DMS153 (cell line): Measurements from ENCODE around the gene DNAJC2.

Source experiments
- DNase-seq: peaks from one replicate; lab custom pipeline; 2025; lab: John Stamatoyannopoulos, UW

Gene DNAJC2

DNA sequence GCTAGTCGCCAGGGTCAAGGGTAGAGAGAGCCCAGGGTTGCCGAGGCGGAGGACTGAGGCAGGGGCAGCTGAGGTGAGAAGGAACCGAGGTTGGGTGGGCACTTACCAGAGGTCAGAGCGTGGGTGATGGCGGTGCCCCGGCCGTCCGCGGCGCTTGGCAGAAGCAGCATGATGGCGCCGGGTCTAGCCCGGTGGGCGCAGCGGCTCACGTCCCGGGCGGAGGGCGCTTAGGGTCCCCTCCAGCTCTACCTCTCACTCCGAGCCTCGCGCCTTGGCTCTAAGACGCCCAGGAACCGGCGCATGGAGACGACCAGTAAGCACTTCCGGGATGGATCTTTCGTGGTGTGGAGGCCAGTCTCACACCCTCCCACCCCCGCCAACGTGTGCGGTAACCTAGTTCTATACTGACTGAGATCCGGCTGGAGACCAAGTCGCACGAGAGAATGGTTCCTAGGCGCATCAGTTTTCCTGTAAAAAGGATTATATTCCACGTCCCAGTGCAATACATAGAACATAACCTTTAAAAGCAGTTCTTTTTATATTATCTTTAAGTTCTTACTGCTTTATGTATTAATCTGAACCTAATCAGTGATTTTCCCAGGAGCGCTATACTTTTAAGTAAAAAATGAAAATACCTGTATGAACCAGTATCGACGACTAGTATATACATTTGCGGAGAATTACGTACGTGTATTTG is at the start of gene DNAJC2:
Gene DNAJC2, minus strand, starts transcription at position 315 of the 697 bp plus-strand sequence. Its CDS starts 145 bp downstream, at position 170.
- peak; percentile 79 for DNase-seq

DNA sequence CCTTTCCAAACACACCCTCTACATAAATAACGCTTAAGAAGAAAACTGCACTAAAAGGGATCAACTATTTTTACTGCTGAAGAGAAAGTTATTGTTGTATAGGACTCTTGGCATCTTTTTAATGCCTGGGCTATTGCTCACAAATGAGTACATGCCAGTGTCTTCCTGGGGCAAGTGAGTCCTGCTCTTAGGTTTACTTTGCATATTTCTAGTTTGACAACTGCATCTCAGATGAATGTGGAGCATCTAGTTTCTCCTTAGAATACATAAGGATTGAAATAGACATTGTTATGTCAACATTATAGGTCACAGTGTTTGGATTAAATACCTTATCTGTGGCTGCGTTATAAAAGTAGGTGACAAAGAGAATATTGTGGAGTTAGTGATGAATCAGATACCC is 47.4 kb upstream of the DNAJC2 start:
- DNase-seq: no peak

GRCh38 chr7:103391150-103391549 is 46.6 kb upstream of the DNAJC2 start:
- DNase-seq: no peak

DNA sequence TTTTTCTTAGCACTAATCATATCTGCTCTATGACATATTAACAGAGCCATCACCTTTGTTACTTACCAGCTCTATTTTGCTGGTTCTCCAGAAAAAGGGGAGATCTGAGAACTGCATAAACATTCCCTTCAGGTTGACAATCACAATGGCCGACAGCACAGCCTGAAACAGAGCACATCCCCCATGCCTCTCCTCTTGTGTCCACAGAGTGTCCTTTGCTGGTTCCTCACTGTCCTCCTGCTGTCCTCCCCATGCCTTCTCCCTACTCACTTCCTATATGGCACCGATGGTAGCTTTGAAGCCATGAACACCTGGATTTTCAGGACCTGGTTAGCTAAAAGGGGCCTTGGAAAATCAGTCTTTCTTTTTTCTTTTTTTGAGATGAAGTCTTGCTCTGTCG is 44.7 kb upstream of the DNAJC2 start:
- no peak for DNase-seq

GRCh38 chr7:103388469-103389140 is 44.0 kb upstream of the DNAJC2 start:
- no peak for DNase-seq

DNA sequence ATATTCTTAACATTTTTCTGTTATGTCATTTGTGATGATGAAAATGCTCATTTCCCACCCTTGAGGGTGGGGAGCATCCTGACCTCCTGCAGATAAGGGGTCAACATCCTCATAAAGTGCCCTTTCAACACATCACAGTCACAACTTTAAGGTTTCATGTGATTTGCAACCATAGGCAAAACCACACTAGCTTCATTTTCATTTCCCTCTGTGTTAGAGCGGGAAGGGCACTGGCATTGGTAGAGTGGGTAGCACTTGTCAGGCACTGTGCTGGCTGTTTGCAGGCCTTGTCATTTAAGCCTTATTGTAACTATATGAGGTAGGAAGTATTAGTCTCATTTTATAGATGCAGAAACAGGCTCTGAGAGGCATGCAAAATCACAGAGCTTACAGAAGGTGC is 42.7 kb upstream of the DNAJC2 start:
- DNase-seq: no peak

GRCh38 chr7:103382032-103382402 is 37.5 kb upstream of the DNAJC2 start:
- no peak for DNase-seq

DNA sequence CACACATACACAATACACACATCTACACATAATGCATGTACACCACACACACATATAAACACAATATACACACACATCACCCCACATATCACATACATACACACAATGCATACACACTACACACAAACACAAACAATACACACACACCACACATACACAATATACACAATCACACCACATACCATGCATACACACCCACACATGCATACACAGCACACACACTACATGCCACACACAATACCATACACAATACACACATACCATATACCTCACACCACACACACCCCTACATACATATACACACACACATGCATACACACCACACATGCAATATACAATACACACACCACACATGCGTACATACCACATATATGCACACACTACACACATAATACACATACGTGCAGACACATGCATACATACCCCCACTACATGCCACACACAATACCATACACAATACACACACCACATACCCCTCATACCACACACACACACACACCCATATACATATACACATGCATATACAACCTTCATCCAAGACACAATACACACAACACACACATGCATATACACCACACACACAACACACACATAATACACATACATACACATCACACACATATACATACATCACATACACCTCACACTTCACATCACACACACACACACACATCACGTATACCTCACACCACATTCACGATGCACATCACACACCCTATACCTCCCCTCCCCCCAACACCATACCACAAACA is 36.9 kb upstream of the DNAJC2 start:
- no peak for DNase-seq

GRCh38 chr7:103380395-103381191 is 36.0 kb upstream of the DNAJC2 start:
- DNase-seq: no peak

GRCh38 chr7:103379270-103379975 is 34.9 kb upstream of the DNAJC2 start:
- no peak for DNase-seq

- no peak for DNase-seq
Measured at GRCh38 chr7:103373866-103374643, 29.5 kb upstream of the DNAJC2 start.

GRCh38 chr7:103369432-103369831 is 24.9 kb upstream of the DNAJC2 start:
- no peak for DNase-seq

- no peak for DNase-seq
Measured at GRCh38 chr7:103349805-103350204, 5.2 kb upstream of the DNAJC2 start.

DNA sequence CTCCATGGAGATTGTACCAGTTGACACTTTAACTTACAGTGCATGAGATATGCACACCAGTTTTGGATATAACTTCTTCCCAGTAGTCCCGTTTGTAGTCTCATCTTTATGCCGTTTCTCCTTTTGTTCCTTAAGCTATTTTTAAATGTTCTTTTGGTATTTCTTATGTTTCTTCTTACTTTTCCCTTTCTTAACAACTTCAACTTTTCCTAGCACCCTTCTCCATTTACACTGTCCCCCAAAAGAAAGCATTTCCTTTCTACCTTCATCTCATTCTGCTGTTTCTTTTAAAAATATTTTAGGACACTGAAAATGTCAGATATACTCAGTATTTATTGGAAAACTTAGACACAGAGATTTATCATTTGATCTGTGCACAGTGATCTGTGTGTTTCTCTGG is 4.4 kb upstream of the DNAJC2 start:
- no peak for DNase-seq

DNA sequence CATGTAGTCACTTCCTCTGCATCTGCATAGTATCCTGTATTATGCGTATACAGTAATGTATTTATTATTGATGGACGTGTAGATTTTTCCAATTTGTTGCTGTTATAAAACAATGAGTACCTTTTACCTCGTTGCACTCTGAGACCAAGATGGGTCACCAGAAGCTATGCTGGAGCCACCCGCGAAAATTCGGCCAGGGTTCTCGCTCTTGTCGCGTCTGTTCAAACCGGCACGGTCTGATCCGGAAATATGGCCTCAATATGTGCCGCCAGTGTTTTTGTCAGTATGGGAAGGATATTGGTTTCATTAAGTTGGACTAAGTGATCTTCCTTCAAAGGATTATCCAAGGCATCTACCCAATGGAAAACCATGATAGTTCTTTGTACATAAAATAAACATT is 3.9 kb upstream of the DNAJC2 start:
- no peak for DNase-seq

GRCh38 chr7:103347507-103348267 is 3.1 kb upstream of the DNAJC2 start, which contains the start of gene PSMC2:
Gene PSMC2 (plus strand): TSS chr7:103347643. CDS start chr7:103347712, 69 bp downstream.
- peak; percentile 73 for DNase-seq

DNA sequence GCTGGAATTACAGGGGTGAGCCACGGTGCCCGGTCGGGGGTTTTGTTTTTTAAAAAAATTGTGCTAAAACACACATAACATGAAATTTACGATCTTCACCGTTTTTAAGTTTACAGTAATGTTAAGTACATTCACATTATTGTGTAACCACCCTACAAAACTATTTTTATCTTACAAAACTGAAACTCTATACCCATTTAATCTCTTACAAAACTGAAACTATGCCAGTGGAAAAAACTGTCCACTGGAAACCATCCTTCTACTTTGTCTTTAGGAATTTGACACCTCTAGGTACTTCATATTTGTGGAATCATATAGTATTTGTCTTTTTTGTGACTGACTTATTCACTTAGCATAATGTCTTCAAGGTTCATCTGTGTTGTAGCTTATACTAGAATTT is 1.8 kb upstream of the DNAJC2 start:
- no peak for DNase-seq

DNA sequence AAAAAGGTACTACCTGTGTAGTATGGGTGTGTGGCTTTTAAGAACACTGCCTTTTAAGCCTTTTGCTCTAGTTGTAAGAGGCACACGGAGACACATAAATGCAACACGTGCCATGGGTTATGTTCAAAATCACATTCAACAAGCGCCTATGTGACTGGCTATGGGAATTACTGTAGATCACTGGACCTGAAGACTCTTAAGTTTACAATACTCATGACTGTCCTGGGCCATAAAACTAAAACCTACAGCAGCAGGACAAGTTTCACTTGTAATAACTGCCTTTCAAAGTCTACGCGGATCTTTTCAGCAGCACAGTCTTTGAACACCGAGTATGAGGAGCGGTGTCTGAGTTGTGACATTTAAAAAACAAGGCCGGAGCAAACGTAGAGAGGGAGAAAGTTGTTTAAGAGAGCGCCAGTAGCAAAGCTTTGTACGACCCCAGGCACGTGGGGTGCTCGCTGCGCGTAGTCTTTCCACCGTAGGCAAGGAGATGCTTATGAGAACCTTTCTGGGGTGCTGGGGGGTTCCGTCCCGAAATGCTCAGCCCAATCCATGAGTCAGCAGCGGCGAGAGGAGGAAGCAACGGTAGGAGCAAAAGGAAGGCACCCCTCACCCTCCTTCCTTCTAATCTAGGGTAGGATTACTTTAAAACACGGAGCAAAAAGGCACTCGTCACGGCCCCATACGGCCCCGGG is 662 bp downstream of the DNAJC2 start:
- no peak for DNase-seq

GRCh38 chr7:103343332-103343731 is 1.2 kb downstream of the DNAJC2 start:
- DNase-seq: no peak
